Cardiac muscle cell (in vitro differentiated cells and primary cell): ENCODE data around the gene DPP10. TPM values are rescaled to one million over a fixed set of nuclear protein-coding genes. Genes with fewer than 3 reads are reported as not detected.

Source experiments
- DNase-seq, 2 donors: peaks; one replicate each; pipeline versions ENCODE4 v3.0.0 to v3.0.0-alpha.2; 2010 to 2017; ENCODE audit warnings: low read depth in 1 of 2, low spot score in 1 of 2
- H3K27ac ChIP-seq: fragments of 200-600 bp; sonication (generic); 2 replicates; pipeline ENCODE4 v1.5.1; 2016
- H3K27me3 ChIP-seq: fragments of 200-600 bp; sonication (generic); 2 replicates; pipeline ENCODE4 v1.6.0; 2016; ENCODE audit warnings: control low read depth
- H3K36me3 ChIP-seq: fragments of 200-600 bp; sonication (generic); 2 replicates; pipeline ENCODE4 v1.5.1; 2016; ENCODE audit warnings: control low read depth
- H3K4me1 ChIP-seq: fragments of 200-600 bp; sonication (generic); 2 replicates; pipeline ENCODE4 v1.8.1; 2017; ENCODE audit warnings: low read depth, mild to moderate bottlenecking, mixed run types
- H3K4me3 ChIP-seq: fragments of 200-600 bp; sonication (generic); 2 replicates; pipeline ENCODE4 v1.5.1; 2016; ENCODE audit warnings: mild to moderate bottlenecking
- H3K9me3 ChIP-seq: fragments of 200-600 bp; sonication (generic); 2 replicates; pipeline ENCODE4 v1.5.1; 2017; ENCODE audit warnings: low read depth, mild to moderate bottlenecking, control low read depth
- polyA plus RNA-seq: library from polyadenylated mRNA; unstranded; fragments of >200 nt; fragmentation: Nextera tagmentation; extraction: Ambion mirVana; gene quantifications from 2 replicates; pipeline ENCODE4 v1.2.1, GENCODE V29; 2016
- total RNA-seq: library from RNA; depleted of rRNA; stranded (reverse); fragments of >200 nt; gene quantifications from 2 replicates; pipeline ENCODE4 v1.2.3, GENCODE V29; 2016
- TF ChIP-seq, protein P1 (sequence below): IDR thresholded peaks from 2 replicates; pipeline ENCODE4 v1.5.1; 2012; ENCODE audit warnings: low read depth, mild to moderate bottlenecking, low read length

DPP10 gene
- total and polyA plus RNA-seq, 2 experiments from 2014 or later, result 1.1 to 1.4 TPM

DNA sequence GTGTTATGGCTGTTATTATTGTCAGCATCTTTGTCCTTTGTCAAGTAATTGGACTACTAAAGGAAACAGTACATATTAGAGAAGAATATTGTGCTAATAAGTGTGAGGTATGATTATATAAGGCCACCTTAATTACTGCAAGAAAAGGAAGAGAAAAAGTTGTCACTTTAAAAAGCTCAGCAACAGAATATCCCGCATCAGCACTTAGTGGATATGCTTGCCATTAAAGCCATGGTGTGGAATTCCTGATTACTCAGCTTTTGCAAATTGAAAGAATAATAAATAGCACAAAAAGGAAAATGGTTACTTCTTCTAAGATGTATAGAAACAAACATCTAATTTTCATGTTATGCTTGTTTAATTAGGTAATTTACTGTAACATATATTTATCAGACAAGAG is 347.5 kb downstream of the DPP10 start:
- H3K27me3 ChIP-seq, result no peaks in the 10 kb centered on the region
- DNase-seq, result no peak
- peaks cover 4% of the 10 kb centered on the region for H3K4me1 ChIP-seq
- H3K27ac ChIP-seq, result no peak overlapping the region
- H3K9me3 ChIP-seq, result no peaks in the 10 kb centered on the region
- no peaks in the 10 kb centered on the region for H3K36me3 ChIP-seq
- TF ChIP-seq, protein P1, sequence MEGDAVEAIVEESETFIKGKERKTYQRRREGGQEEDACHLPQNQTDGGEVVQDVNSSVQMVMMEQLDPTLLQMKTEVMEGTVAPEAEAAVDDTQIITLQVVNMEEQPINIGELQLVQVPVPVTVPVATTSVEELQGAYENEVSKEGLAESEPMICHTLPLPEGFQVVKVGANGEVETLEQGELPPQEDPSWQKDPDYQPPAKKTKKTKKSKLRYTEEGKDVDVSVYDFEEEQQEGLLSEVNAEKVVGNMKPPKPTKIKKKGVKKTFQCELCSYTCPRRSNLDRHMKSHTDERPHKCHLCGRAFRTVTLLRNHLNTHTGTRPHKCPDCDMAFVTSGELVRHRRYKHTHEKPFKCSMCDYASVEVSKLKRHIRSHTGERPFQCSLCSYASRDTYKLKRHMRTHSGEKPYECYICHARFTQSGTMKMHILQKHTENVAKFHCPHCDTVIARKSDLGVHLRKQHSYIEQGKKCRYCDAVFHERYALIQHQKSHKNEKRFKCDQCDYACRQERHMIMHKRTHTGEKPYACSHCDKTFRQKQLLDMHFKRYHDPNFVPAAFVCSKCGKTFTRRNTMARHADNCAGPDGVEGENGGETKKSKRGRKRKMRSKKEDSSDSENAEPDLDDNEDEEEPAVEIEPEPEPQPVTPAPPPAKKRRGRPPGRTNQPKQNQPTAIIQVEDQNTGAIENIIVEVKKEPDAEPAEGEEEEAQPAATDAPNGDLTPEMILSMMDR, result no peak
- no peak overlapping the region for H3K4me3 ChIP-seq

DNA sequence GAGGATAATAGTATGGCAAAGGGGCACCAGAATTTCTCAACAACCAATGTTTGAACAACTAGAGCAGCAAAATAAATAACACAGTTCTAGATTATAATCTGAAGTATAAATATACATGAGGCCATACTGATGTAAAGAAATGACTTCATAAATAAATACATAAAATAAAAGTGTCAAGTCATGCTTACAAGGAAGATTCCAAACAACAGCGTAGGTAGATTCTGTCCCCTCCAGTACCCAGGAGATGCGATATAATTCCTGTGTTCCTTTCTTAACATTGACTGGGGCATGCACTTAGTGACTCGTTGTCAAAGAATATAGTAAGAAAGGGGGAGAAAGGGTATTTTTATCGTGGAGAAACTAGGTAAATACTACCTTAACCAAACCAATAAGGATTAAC is 355.1 kb downstream of the DPP10 start:
- Histone ChIP-seq H3K4me1 (no peaks in the 10 kb centered on the region), H3K4me3 (no peak overlapping the region), H3K9me3 (no peaks in the 10 kb centered on the region), H3K36me3 (no peaks in the 10 kb centered on the region), H3K27me3 (no peaks in the 10 kb centered on the region), H3K27ac (no peak overlapping the region)
- TF ChIP-seq, protein P1, result no peak
- DNase-seq, result no peak

DNA sequence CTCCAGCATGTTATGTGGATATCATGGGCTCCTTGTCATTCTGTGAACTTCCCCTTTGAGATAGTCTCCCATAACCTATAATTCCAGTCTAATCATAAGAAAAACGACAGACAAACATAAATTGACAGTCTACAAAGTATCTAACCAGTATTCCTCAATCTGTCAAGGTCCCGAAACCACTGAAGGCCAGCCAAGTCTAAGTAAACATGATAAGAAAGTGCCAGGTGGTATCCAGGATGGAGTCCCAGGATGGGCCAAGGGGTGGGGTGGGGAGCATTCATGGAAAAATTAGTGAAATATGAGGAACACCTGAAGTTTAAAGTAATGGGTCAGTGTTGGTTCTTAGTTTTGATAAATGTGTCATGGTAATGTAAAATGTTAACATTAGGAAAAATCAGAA is 355.5 kb downstream of the DPP10 start:
- Histone ChIP-seq H3K27ac (no peak overlapping the region), H3K9me3 (no peaks in the 10 kb centered on the region), H3K27me3 (no peaks in the 10 kb centered on the region), H3K36me3 (no peaks in the 10 kb centered on the region), H3K4me1 (no peaks in the 10 kb centered on the region), H3K4me3 (no peak overlapping the region)
- DNase-seq, result no peak
- TF ChIP-seq, protein P1, result no peak

DNA sequence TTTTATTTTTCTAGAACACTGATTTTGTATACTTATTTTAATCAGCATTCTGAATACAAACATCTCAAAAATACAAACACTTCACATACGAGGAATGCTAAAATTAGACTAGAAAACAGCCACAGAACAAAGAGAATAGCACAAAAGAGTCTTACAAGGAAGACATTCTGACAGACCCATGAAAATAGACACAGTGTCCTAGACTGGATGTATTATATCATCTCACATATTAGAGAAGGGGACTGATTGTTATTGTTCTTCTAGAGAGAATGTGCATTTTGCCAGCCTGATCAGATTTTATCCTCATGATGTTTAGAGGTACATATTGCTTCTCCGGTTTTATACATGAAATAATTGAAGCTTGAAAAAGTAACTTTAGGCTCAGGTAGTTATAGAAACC is 357.9 kb downstream of the DPP10 start:
- no peaks in the 10 kb centered on the region for H3K36me3 ChIP-seq
- H3K4me3 ChIP-seq, result no peak overlapping the region
- TF ChIP-seq, protein P1, result no peak
- H3K27ac ChIP-seq, result no peak overlapping the region
- H3K4me1 ChIP-seq, result no peaks in the 10 kb centered on the region
- DNase-seq, result no peak
- H3K9me3 ChIP-seq, result no peaks in the 10 kb centered on the region
- H3K27me3 ChIP-seq, result no peaks in the 10 kb centered on the region

DNA sequence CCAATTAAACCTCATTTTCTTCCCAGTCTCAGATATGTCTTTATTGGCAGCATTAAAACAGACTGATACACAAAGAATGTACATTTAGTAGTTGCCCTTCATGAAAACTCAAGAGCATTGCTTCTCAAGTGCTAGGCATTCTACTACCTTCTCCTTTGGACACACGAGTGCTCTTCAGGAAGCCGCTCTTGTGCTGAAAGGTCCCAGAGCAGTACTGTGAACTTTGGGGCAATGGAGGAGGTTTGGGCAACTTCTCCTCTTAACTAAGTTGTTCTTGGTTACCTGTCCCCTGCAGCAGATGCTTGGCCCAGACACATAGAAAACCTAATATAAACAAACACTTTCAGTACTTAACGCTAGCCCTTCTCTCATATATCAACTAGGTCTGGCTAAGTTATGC is 362.8 kb downstream of the DPP10 start:
- TF ChIP-seq, protein P1, result no peak
- H3K36me3 ChIP-seq, result no peaks in the 10 kb centered on the region
- H3K27me3 ChIP-seq, result no peaks in the 10 kb centered on the region
- H3K4me3 ChIP-seq, result no peak overlapping the region
- DNase-seq, result no peak
- H3K9me3 ChIP-seq, result no peaks in the 10 kb centered on the region
- H3K27ac ChIP-seq, result no peak overlapping the region
- H3K4me1 ChIP-seq, result no peaks in the 10 kb centered on the region

DNA sequence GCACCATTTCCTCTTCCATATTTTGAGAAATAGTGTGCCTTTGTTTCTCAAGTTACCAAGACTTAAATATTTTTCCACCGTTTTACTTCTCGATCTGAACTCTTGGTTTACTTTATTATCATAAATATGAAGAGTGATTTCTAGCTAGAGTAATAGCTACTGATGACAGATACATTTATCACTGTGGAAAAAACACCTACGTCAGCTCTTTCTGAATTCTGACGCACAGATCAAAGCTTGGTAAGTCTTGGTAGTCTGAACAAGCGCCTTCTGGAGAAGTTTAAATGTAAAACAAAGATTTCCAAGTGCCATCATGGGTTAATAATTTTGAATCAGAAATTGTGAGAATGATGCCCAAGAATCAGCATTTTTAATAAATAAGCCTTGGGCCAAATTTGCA is 367.7 kb downstream of the DPP10 start:
- H3K36me3 ChIP-seq, result no peaks in the 10 kb centered on the region
- no peak overlapping the region for H3K27ac ChIP-seq
- H3K9me3 ChIP-seq, result no peaks in the 10 kb centered on the region
- H3K4me1 ChIP-seq, result no peaks in the 10 kb centered on the region
- no peak for DNase-seq
- H3K27me3 ChIP-seq, result no peaks in the 10 kb centered on the region
- TF ChIP-seq, protein P1, result no peak
- no peak overlapping the region for H3K4me3 ChIP-seq
